HG03139 (cell line): ENCODE results near the gene PLAGL1.
"Not testable (repeated sequence)": the region's sequence is repeated elsewhere in the genome, so short reads cannot be mapped to it uniquely, and the experiment has no call there.

Experiments used
- ATAC-seq: cut with Tn5 transposase; IDR thresholded peaks from one replicate; pipeline ENCODE4 v1.9.1; 2021; ENCODE audit not compliant: unreplicated experiment

Gene PLAGL1

GRCh38 chr6:143941852-143942627, 66.0 kb downstream of the PLAGL1 start:
- no peak for ATAC-seq

DNA sequence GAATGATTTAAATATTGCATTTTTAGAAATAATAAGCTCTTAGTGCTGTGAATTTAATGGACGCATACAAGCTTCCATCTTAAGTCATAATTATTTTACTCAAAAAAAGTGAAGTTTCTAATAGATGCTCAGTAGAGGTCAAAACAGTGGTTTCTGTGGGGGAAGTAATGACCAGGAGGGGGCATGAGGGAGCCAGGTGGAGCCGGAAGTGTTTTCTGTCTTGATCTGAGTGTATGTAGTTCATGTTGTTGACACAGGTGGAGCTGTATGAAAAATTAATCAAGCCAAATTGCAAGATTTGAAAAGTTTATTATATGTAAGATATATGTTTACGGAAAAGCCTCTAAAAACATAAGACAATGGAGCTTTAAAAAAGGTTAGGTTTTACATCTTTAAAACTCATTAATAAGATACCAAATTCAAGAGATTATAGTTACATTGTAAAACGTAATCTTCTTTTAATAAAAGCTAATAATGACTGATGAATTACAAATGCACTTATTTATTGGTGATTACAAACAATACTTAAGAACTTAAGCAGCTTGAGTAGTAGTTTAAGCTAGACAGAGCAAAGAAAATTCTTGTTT, 68.0 kb downstream of the PLAGL1 start:
- ATAC-seq = peak; percentile 99

DNA sequence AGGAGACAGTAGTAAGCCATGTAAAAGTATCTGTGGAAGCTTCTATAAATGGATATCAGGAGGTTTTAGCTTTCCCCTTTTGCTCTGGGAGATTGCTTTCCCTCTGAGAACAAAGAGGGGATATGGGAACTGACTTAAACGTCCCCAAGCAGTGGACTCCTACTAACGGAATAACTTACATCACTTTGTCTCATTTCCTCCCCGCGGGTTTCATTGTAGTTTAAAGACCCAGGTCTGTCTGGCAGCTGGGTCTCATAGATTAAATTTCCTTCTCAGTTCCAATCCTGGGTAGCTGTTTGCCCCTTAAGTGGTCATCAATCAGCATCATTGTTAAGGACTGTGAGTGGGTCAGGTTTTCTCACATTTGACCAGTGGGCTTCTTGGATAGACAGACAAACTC, 68.7 kb downstream of the PLAGL1 start:
- no peak for ATAC-seq

GRCh38 chr6:143937668-143937970, 70.4 kb downstream of the PLAGL1 start:
- ATAC-seq = no peak

DNA sequence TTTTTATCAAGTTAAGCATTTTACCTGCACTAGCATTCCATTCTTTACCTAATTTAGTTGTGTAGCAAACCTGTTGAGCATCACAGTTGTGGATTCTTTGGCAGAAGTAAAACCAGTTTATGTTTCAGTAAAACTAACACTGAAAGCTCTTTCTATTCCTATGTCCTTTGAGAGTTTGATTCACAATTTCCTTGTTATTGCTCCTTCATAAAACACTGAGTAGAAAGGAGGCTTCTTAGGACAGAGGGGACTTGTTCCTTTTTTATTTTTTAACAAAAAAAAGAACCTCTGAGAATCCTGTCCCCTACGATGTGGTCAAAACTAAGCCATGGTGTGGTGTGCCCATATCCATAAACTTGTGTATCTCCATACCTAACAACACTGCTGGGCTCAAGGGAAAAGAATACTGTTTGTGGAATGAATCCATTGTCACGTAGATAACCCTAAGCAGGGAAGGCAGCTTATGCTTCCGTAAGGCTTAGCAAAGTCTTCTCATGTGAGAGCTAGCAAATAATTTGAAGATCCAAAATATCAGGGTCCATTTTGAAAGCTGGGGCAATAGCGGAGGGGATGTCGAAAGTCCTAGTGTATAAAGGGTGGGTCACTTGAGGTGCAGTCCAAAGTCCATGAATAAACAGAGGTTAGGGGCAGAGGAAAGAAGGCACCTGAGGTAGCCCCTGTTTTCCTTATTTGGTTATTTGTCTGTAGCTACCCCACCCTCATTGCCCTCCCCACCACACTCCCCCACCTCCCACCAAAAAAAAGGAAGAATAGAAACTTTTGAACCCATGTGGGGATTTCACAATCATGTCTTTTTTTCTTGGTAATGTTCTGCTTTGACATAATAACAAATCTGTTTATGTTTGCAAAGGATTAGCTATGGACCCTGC, 71.0 kb downstream of the PLAGL1 start:
- no peak for ATAC-seq

GRCh38 chr6:143936347-143936746, 71.7 kb downstream of the PLAGL1 start:
- ATAC-seq = no peak

DNA sequence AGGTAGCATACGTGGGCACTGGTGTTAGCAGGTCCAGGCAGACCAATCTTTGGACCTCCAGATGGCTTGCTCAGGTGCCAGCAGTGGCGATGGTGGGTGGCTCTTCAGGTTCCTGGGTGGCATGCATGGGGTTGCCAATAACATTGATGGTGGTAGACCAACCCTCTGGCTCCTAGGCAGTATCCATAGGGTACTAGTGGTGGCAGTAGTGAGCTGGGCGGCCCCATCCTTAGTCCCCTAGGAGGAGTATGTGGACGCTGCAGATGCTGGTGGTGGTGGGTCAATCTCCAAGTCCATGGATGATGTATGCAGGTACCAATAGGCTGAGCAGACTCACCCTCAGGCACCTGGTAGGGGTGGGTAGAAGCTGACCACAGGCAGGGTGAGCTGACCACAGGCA, 73.2 kb downstream of the PLAGL1 start:
- ATAC-seq = no peak

DNA sequence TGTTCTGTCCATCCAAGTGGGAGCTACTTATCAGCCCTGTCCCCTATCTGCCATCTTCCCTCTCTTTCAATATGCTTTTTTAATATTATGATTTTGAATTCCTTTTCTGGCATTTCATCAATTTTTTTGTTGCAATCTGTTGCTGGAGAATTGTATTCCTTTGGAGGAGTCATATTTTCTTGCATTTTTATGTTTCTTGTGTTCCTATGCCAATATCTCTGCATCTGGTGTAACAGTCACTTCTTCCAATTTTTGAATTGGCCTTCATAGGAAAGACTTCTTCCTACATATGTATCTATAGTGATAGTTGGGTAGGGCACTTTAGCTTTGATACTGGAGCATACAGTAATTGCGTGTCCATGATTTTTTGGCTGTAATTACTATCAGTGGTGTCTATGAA, 73.7 kb downstream of the PLAGL1 start:
- ATAC-seq = no peak

GRCh38 chr6:143929975-143930374, 78.1 kb downstream of the PLAGL1 start:
- no peak for ATAC-seq

DNA sequence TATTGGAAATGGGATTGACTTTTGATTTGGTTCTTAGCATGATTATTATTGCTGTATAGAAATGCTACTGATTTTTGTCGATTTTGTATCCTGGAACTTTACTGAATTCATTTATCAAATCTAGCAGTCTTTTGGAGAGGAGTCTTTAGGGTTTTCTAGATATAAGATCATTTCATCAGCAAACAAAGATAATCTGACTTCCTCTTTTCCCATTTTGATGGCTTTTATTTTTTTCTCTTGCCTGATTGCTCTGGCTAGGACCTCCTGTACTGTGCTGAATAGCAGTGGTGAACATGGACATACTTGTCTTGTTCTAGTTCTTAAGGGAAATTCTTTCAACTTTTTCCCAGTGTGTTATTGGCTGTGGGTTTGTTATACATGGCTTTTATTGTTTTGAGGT, 79.2 kb downstream of the PLAGL1 start:
- no peak for ATAC-seq

DNA sequence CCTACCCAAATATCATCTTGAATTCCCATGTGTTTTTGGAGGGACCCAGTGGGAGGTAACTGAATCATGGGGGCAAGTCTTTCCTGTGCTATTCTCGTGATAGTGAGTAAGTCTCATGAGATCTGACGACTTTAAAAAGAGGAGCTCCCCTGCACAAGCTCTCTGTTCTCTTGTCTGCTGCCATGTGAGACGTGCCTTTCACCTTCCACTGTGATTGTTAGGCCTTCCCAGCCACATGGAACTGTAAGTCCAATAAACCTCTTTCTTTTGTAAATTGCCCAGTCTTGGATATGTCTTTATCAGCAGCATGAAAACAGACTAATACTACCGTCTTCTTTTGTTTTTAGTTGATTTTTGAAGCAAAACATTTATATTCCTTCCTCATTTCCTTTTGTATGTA, 91.0 kb downstream of the PLAGL1 start:
- ATAC-seq = not testable (repeated sequence)

- ATAC-seq = no peak
Observed at GRCh38 chr6:143912671-143913070, 95.4 kb downstream of the PLAGL1 start.

GRCh38 chr6:143911028-143911427, 97.0 kb downstream of the PLAGL1 start:
- no peak for ATAC-seq

GRCh38 chr6:143902827-143903226, 105.2 kb downstream of the PLAGL1 start:
- no peak for ATAC-seq

- peak; percentile 90 for ATAC-seq
Observed at GRCh38 chr6:143901885-143902750, 105.9 kb downstream of the PLAGL1 start.

GRCh38 chr6:143900358-143900757, 107.7 kb downstream of the PLAGL1 start:
- ATAC-seq = no peak

DNA sequence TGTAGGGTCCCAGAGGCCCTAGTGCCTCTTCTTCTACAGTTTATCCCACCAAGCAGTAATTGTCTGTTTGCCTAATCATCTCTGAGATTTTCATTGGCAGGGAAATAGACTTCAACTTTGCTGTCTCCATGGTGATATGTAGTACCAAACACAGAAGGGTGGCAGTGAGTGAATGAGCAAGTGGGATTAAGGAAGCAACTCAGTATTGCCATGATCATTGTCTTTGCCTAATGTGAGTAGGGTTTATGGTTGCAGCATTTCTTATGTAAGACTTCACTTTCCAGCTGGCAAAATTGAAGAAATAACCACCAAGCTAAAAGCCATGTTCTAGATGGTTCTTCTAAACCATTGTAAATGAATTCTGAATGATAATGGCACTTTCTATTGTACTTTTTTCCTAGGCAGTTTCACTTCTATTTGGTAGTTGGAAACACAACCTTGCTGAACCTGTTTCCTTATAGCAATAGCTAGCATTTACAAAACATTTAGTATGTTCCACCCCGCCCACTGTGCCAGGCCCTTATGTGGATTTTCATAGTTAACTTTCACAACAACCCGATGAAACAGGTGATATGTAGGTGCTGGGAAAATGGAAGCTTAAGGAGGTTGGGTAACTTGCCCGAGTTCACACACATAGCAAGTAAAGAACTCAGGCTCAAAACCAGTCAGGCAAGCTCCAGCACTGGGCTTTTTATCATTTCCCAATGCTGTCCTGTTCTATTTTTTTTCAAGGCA, 111.8 kb downstream of the PLAGL1 start:
- ATAC-seq = no peak

- no peak for ATAC-seq
Observed at GRCh38 chr6:143894655-143895054, 113.4 kb downstream of the PLAGL1 start.
